Upper lobe of right lung (tissue), 1 donor: ENCODE measurements around the gene SIDT2. TPM values are rescaled to one million over a fixed set of nuclear protein-coding genes. Genes with fewer than 3 reads are reported as not detected.

Experiments
- ATAC-seq: fragments of 200-7000 bp; cut with Tn5 transposase; one replicate; pipeline ENCODE4 v1.9.1; 2020; ENCODE audit warnings: mild to moderate bottlenecking, moderate library complexity
- DNase-seq: peaks from one replicate; pipeline ENCODE4 v3.0.0-alpha.2; 2020
- H3K27ac ChIP-seq: fragments of 200-600 bp; one replicate; pipeline ENCODE4 v1.8.0; 2022
- H3K27me3 ChIP-seq: fragments of 200-600 bp; one replicate; pipeline ENCODE4 v1.8.0; 2022; ENCODE audit warnings: mild to moderate bottlenecking
- H3K36me3 ChIP-seq: fragments of 200-600 bp; one replicate; pipeline ENCODE4 v1.8.0; 2022
- H3K4me1 ChIP-seq: fragments of 200-600 bp; one replicate; pipeline ENCODE4 v1.8.0; 2022
- H3K4me3 ChIP-seq: fragments of 200-600 bp; one replicate; pipeline ENCODE4 v1.8.0; 2022; ENCODE audit warnings: mild to moderate bottlenecking
- H3K9me3 ChIP-seq: fragments of 200-600 bp; one replicate; pipeline ENCODE4 v1.8.0; 2022
- CTCF ChIP-seq: fragments of 200-600 bp; IDR thresholded peaks from one replicate; pipeline ENCODE4 v1.8.0; 2022; ENCODE audit warnings: antibody characterized with exemption
- intact Hi-C: fragments of 100-400 bp; cut with DNase I; formaldehyde crosslinking; loops from one replicate; pipeline ENCODE4 v1.11.0; 2022
- total RNA-seq: library from RNA; stranded (reverse); fragmentation: NEBNext Ultra II Directional; extraction: Animal tissue kit (Norgen Biotek cat#: 25700); gene quantifications from one replicate; pipeline ENCODE4 v1.2.1, GENCODE V29; 2021
- donor health status: DM: no; HTN: yes; CAD: no; lungs with severe emphysema.

Gene SIDT2
- total RNA-seq, 1 donor from 2014 or later, result 107 TPM

GRCh38 chr11:117197006-117197405 lies 18.5 kb downstream of the SIDT2 start:
- Histone ChIP-seq H3K36me3 (peaks cover 25% of the 10 kb centered on the region), H3K27ac (peak overlapping the region; percentile 85)
- ATAC-seq, result no peak

GRCh38 chr11:117197516-117198456 lies 19.2 kb downstream of the SIDT2 start:
- no peak for DNase-seq
- Histone ChIP-seq H3K27me3 (no peaks in the 10 kb centered on the region), H3K9me3 (no peaks in the 10 kb centered on the region), H3K4me1 (peaks cover 18% of the 10 kb centered on the region), H3K27ac (peak overlapping the region; percentile 85), H3K4me3 (peak overlapping the region; percentile 48), H3K36me3 (peaks cover 17% of the 10 kb centered on the region)
- peak; percentile 46 for TF ChIP-seq CTCF
- intact Hi-C loops, result no loop called here
- ATAC-seq, result peak; percentile 4

More at GRCh38 chr11:117197006-117197405, 18.5 kb downstream of the SIDT2 start:
- H3K4me3 ChIP-seq, result no peak overlapping the region
- TF ChIP-seq CTCF, result no peak
- intact Hi-C loops, result no loop called here
- no peaks in the 10 kb centered on the region for H3K9me3 ChIP-seq
- H3K4me1 ChIP-seq, result peaks cover 16% of the 10 kb centered on the region
- no peak for DNase-seq
- no peaks in the 10 kb centered on the region for H3K27me3 ChIP-seq

- H3K4me3 ChIP-seq, result peak overlapping the region; percentile 48
- ATAC-seq (no peak), DNase-seq (no peak)
- intact Hi-C loops, result no loop called here
- peak overlapping the region; percentile 85 for H3K27ac ChIP-seq
- H3K27me3 ChIP-seq, result no peaks in the 10 kb centered on the region
- peaks cover 17% of the 10 kb centered on the region for H3K36me3 ChIP-seq
- TF ChIP-seq CTCF, result no peak
- H3K9me3 ChIP-seq, result no peaks in the 10 kb centered on the region
- peaks cover 18% of the 10 kb centered on the region for H3K4me1 ChIP-seq
Observed at GRCh38 chr11:117198613-117199012, 20.1 kb downstream of the SIDT2 start.

GRCh38 chr11:117199053-117199915 lies 20.7 kb downstream of the SIDT2 start, which contains the start of gene TAGLN:
TAGLN (plus strand) TSS chr11:117199370; CDS start chr11:117203014, 3,644 bp downstream.
- Histone ChIP-seq H3K4me3 (peak within 1 kb of the TSS; percentile 48), H3K9me3 (no peaks in the 10 kb centered on the region), H3K4me1 (peaks cover 18% of the 10 kb centered on the region), H3K27me3 (no peaks in the 10 kb centered on the region), H3K36me3 (peaks cover 17% of the 10 kb centered on the region), H3K27ac (peak within 1 kb of the TSS; percentile 85)
- no peak for TF ChIP-seq CTCF
- intact Hi-C loops, result no loop called here
- ATAC-seq, result peak; percentile 74
- DNase-seq, result peak; percentile 78

GRCh38 chr11:117199916-117200812 lies 21.6 kb downstream of the SIDT2 start:
- H3K9me3 ChIP-seq, result no peaks in the 10 kb centered on the region
- H3K4me1 ChIP-seq, result peaks cover 18% of the 10 kb centered on the region
- H3K36me3 ChIP-seq, result peaks cover 23% of the 10 kb centered on the region
- H3K27ac ChIP-seq, result peak overlapping the region; percentile 85
- no peaks in the 10 kb centered on the region for H3K27me3 ChIP-seq
- TF ChIP-seq CTCF, result no peak
- no peak for ATAC-seq
- H3K4me3 ChIP-seq, result peak overlapping the region; percentile 48
- DNase-seq, result no peak
- intact Hi-C loops, result no loop called here
